BLaER1 (cell line): ENCODE data around the gene GIMAP6.
"Not testable (repeated sequence)": the region's sequence is repeated elsewhere in the genome, so short reads cannot be mapped to it uniquely, and the experiment has no call there.

ENCODE experiments used
- H3K27ac ChIP-seq: shearing (Covaris generic); formaldehyde crosslinking; 2 replicates; pipeline ENCODE4 v1.8.1; 2022
- H3K27me3 ChIP-seq: shearing (Covaris generic); formaldehyde crosslinking; 2 replicates; pipeline ENCODE4 v1.8.1; 2022
- H3K36me3 ChIP-seq: shearing (Covaris generic); formaldehyde crosslinking; 2 replicates; pipeline ENCODE4 v1.8.1; 2022
- H3K4me1 ChIP-seq: shearing (Covaris generic); formaldehyde crosslinking; 2 replicates; pipeline ENCODE4 v1.8.1; 2022
- H3K4me2 ChIP-seq: shearing (Covaris generic); formaldehyde crosslinking; 2 replicates; pipeline ENCODE4 v1.8.1; 2022
- H3K4me3 ChIP-seq: shearing (Covaris generic); formaldehyde crosslinking; 2 replicates; pipeline ENCODE4 v1.8.1; 2022
- H3K9ac ChIP-seq: shearing (Covaris generic); formaldehyde crosslinking; 2 replicates; pipeline ENCODE4 v1.8.1; 2022
- H3K9me3 ChIP-seq: shearing (Covaris generic); formaldehyde crosslinking; 2 replicates; pipeline ENCODE4 v1.8.1; 2022
- H4K20me1 ChIP-seq: shearing (Covaris generic); formaldehyde crosslinking; 2 replicates; pipeline ENCODE4 v1.8.1; 2022
- Cebpa-rat ChIP-seq: shearing (Covaris generic); IDR thresholded peaks from 2 replicates; pipeline ENCODE4 v1.8.1; 2022

Gene GIMAP6

GRCh38 chr7:150620617-150621371 lies 11.4 kb downstream of the GIMAP6 start:
- TF ChIP-seq Cebpa-rat = no peak
- Histone ChIP-seq H3K27ac (no peak overlapping the region), H3K36me3 (no peaks in the 10 kb centered on the region)

GRCh38 chr7:150620061-150620460 lies 12.1 kb downstream of the GIMAP6 start:
- no peak for TF ChIP-seq Cebpa-rat
- Histone ChIP-seq H4K20me1 (no peaks in the 10 kb centered on the region), H3K4me1 (no peaks in the 10 kb centered on the region), H3K27ac (no peak overlapping the region), H3K27me3 (no peaks in the 10 kb centered on the region), H3K4me3 (no peak overlapping the region), H3K4me2 (no peak overlapping the region), H3K36me3 (no peaks in the 10 kb centered on the region), H3K9me3 (no peaks in the 10 kb centered on the region), H3K9ac (no peak overlapping the region)

More at GRCh38 chr7:150620617-150621371, 11.4 kb downstream of the GIMAP6 start:
- Histone ChIP-seq H4K20me1 (no peaks in the 10 kb centered on the region), H3K4me2 (no peak overlapping the region), H3K4me1 (no peaks in the 10 kb centered on the region), H3K9ac (no peak overlapping the region), H3K27me3 (no peaks in the 10 kb centered on the region), H3K4me3 (no peak overlapping the region), H3K9me3 (no peaks in the 10 kb centered on the region)

- H3K27ac ChIP-seq, H3K4me1 ChIP-seq, H3K4me3 ChIP-seq, H3K9ac ChIP-seq, H4K20me1 ChIP-seq, H3K27me3 ChIP-seq, H3K4me2 ChIP-seq, H3K36me3 ChIP-seq, H3K9me3 ChIP-seq: not testable (repeated sequence)
Measured at GRCh38 chr7:150615221-150615755, 16.9 kb downstream of the GIMAP6 start.

GRCh38 chr7:150614426-150614825 lies 17.8 kb downstream of the GIMAP6 start:
- H3K4me1 ChIP-seq, H3K27me3 ChIP-seq, H3K4me3 ChIP-seq, H3K9me3 ChIP-seq, H3K4me2 ChIP-seq, H3K9ac ChIP-seq, H4K20me1 ChIP-seq, H3K27ac ChIP-seq, H3K36me3 ChIP-seq: not testable (repeated sequence)

GRCh38 chr7:150613880-150614279 lies 18.3 kb downstream of the GIMAP6 start:
- Histone ChIP-seq H3K9me3 (no peaks in the 10 kb centered on the region), H4K20me1 (no peaks in the 10 kb centered on the region), H3K9ac (no peak overlapping the region), H3K36me3 (no peaks in the 10 kb centered on the region), H3K4me1 (no peaks in the 10 kb centered on the region), H3K27ac (no peak overlapping the region), H3K4me2 (no peak overlapping the region), H3K27me3 (no peaks in the 10 kb centered on the region), H3K4me3 (no peak overlapping the region)
- TF ChIP-seq Cebpa-rat = no peak

- Histone ChIP-seq H3K4me3 (no peak overlapping the region), H3K27ac (no peak overlapping the region)
Measured at GRCh38 chr7:150612925-150613324, 19.3 kb downstream of the GIMAP6 start.

GRCh38 chr7:150610233-150610632 lies 22.0 kb downstream of the GIMAP6 start:
- H3K4me1 ChIP-seq = no peaks in the 10 kb centered on the region
- H3K36me3 ChIP-seq = no peaks in the 10 kb centered on the region
- H3K9ac ChIP-seq = no peak overlapping the region
- no peaks in the 10 kb centered on the region for H4K20me1 ChIP-seq
- no peaks in the 10 kb centered on the region for H3K27me3 ChIP-seq
- no peak for TF ChIP-seq Cebpa-rat
- H3K4me3 ChIP-seq = no peak overlapping the region
- H3K4me2 ChIP-seq = no peak overlapping the region
- H3K9me3 ChIP-seq = peaks cover 13% of the 10 kb centered on the region; the same call in 1 of the 2 replicates
- no peak overlapping the region for H3K27ac ChIP-seq

More at GRCh38 chr7:150612925-150613324, 19.3 kb downstream of the GIMAP6 start:
- no peak overlapping the region for H3K4me2 ChIP-seq
- H3K9me3 ChIP-seq = no peaks in the 10 kb centered on the region
- TF ChIP-seq Cebpa-rat = no peak
- H3K36me3 ChIP-seq = no peaks in the 10 kb centered on the region
- no peaks in the 10 kb centered on the region for H3K27me3 ChIP-seq
- no peak overlapping the region for H3K9ac ChIP-seq
- H3K4me1 ChIP-seq = no peaks in the 10 kb centered on the region
- no peaks in the 10 kb centered on the region for H4K20me1 ChIP-seq

- H3K27me3 ChIP-seq, H3K4me1 ChIP-seq, H3K9ac ChIP-seq, H3K27ac ChIP-seq, H3K4me2 ChIP-seq, H4K20me1 ChIP-seq, H3K4me3 ChIP-seq, H3K36me3 ChIP-seq: not testable (repeated sequence)
- H3K9me3 ChIP-seq = peaks cover 20% of the 10 kb centered on the region
Measured at GRCh38 chr7:150603600-150603999, 28.6 kb downstream of the GIMAP6 start.

GRCh38 chr7:150595361-150595760 lies 36.8 kb downstream of the GIMAP6 start:
- Histone ChIP-seq H3K4me1 (no peaks in the 10 kb centered on the region), H4K20me1 (no peaks in the 10 kb centered on the region), H3K36me3 (no peaks in the 10 kb centered on the region), H3K4me3 (no peak overlapping the region), H3K9me3 (peaks cover 58% of the 10 kb centered on the region), H3K9ac (no peak overlapping the region), H3K27me3 (no peaks in the 10 kb centered on the region), H3K4me2 (no peak overlapping the region), H3K27ac (no peak overlapping the region)
- TF ChIP-seq Cebpa-rat = no peak

GRCh38 chr7:150594805-150595204 lies 37.4 kb downstream of the GIMAP6 start:
- Histone ChIP-seq H3K27me3 (no peaks in the 10 kb centered on the region), H3K36me3 (no peaks in the 10 kb centered on the region), H4K20me1 (no peaks in the 10 kb centered on the region), H3K9ac (no peak overlapping the region), H3K4me1 (no peaks in the 10 kb centered on the region), H3K9me3 (peaks cover 58% of the 10 kb centered on the region), H3K4me3 (no peak overlapping the region), H3K27ac (no peak overlapping the region), H3K4me2 (no peak overlapping the region)
- TF ChIP-seq Cebpa-rat = no peak

GRCh38 chr7:150587551-150587950 lies 44.6 kb downstream of the GIMAP6 start:
- Histone ChIP-seq H3K4me2 (no peak overlapping the region), H3K4me3 (no peak overlapping the region), H3K36me3 (no peaks in the 10 kb centered on the region), H4K20me1 (no peaks in the 10 kb centered on the region), H3K9ac (no peak overlapping the region), H3K9me3 (peaks cover 18% of the 10 kb centered on the region), H3K27ac (no peak overlapping the region), H3K4me1 (peaks cover 7% of the 10 kb centered on the region), H3K27me3 (no peaks in the 10 kb centered on the region)
- no peak for TF ChIP-seq Cebpa-rat
